ENCODE data around the gene EPHB6.

DNA sequence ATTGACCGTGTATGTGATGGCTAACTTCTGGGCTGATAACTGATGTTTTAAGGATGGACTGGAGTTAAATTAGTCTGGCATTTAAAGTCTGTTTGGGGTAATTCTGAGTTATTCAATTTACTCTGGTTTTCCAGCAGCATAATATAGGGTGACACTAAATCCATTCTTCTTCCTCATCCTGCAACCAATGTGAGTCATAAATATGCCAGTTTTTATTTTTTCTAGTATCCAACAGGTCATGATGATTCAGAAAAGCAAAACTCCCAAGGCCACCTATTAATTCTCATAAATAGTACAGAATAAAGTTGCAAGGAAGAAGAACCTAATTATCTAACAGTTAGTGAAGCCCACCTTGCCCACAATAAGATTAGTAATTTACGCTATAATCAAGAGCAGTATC is 7.5 kb upstream of the EPHB6 start:
- TF ChIP-seq, protein P1, sequence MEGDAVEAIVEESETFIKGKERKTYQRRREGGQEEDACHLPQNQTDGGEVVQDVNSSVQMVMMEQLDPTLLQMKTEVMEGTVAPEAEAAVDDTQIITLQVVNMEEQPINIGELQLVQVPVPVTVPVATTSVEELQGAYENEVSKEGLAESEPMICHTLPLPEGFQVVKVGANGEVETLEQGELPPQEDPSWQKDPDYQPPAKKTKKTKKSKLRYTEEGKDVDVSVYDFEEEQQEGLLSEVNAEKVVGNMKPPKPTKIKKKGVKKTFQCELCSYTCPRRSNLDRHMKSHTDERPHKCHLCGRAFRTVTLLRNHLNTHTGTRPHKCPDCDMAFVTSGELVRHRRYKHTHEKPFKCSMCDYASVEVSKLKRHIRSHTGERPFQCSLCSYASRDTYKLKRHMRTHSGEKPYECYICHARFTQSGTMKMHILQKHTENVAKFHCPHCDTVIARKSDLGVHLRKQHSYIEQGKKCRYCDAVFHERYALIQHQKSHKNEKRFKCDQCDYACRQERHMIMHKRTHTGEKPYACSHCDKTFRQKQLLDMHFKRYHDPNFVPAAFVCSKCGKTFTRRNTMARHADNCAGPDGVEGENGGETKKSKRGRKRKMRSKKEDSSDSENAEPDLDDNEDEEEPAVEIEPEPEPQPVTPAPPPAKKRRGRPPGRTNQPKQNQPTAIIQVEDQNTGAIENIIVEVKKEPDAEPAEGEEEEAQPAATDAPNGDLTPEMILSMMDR (IDR thresholded peaks at IDR 0.05; ENCODE audit: low read depth, low read length, poor library complexity, severe bottlenecking), result no peak
- no peak for TF ChIP-seq EZH2phosphoT487 (IDR thresholded peaks at IDR 0.05; ENCODE audit: borderline replicate concordance, low read length)

All from DOHH2 (cell line).